Calu3 (cell line): ENCODE data around the gene CCSER1. TPM values are rescaled to one million over a fixed set of nuclear protein-coding genes. Genes with fewer than 3 reads are reported as not detected.
"Not testable (repeated sequence)": the region's sequence is repeated elsewhere in the genome, so short reads cannot be mapped to it uniquely, and the experiment has no call there.

Source experiments
- BruUV-seq: library from RNA; stranded (reverse); fragments of 400-500 nt; replicated peaks from 2 replicates; lab custom pipeline; 2021; lab: Mats Ljungman, UMichigan
- CTCF ChIA-PET: fragments of 300-600 bp; sonication (Branson Sonifier 250); formaldehyde crosslinking; loops from one replicate; lab custom pipeline; 2022; ENCODE audit warnings: antibody characterized with exemption; lab: Charles Lee
- DNase-seq: peaks from one replicate; pipeline ENCODE4 v3.0.0; 2022
- H3K27ac Mint-ChIP-seq: one replicate; pipeline ENCODE4 v1.8.0; 2022; ENCODE audit warnings: mixed read lengths; ENCODE audit not compliant: unreplicated experiment
- H3K27me3 Mint-ChIP-seq: one replicate; pipeline ENCODE4 v1.8.0; 2022; ENCODE audit warnings: mixed read lengths; ENCODE audit not compliant: unreplicated experiment
- H3K36me3 Mint-ChIP-seq: one replicate; pipeline ENCODE4 v1.8.0; 2022; ENCODE audit warnings: mild to moderate bottlenecking, moderate library complexity, mixed read lengths; ENCODE audit not compliant: insufficient read depth, unreplicated experiment
- H3K4me1 Mint-ChIP-seq: one replicate; pipeline ENCODE4 v1.8.0; 2022; ENCODE audit warnings: mild to moderate bottlenecking, low read depth, mixed read lengths; ENCODE audit not compliant: unreplicated experiment
- H3K4me3 Mint-ChIP-seq: one replicate; pipeline ENCODE4 v1.8.0; 2022; ENCODE audit warnings: mild to moderate bottlenecking, low read depth, moderate library complexity, mixed read lengths; ENCODE audit not compliant: unreplicated experiment
- H3K9me3 Mint-ChIP-seq: one replicate; pipeline ENCODE4 v1.8.0; 2022; ENCODE audit warnings: low read depth, mixed read lengths; ENCODE audit not compliant: unreplicated experiment
- CTCF ChIP-seq: fragments of 200-600 bp; IDR thresholded peaks from one replicate; pipeline ENCODE4 v1.8.0; 2022; ENCODE audit warnings: antibody characterized with exemption; ENCODE audit not compliant: unreplicated experiment
- intact Hi-C: fragments of 100-400 bp; cut with micrococcal nuclease; formaldehyde crosslinking; loops from one replicate; pipeline ENCODE4 v1.10.0; 2022; ENCODE audit not compliant: unreplicated experiment
- total RNA-seq: library from RNA; stranded (reverse); gene quantifications from 2 replicates; pipeline ENCODE4 v1.2.3, GENCODE V29; 2022

Gene CCSER1
- total RNA-seq, 1 experiment from 2014 or later = 6.2 TPM

- intact Hi-C loops = no loop called here
- Mint-ChIP-seq H3K4me1 (no peaks in the 10 kb centered on the region), H3K27me3 (no peaks in the 10 kb centered on the region), H3K27ac (no peak overlapping the region), H3K4me3 (no peak overlapping the region), H3K36me3 (no peaks in the 10 kb centered on the region), H3K9me3 (no peaks in the 10 kb centered on the region)
- no peak for DNase-seq
- CTCF ChIA-PET = interaction anchor here (0.6 kb wide), 1 partner anchor 65 kb away, joined by 3 read pairs; no protein-coding TSS in a partner anchor
- no TSS peak for BruUV-seq
- TF ChIP-seq CTCF = no peak
Observed at GRCh38 chr4:90670183-90670582, 543.0 kb downstream of the CCSER1 start.

GRCh38 chr4:90689739-90690138 is 562.5 kb downstream of the CCSER1 start:
- BruUV-seq = no TSS peak
- no peaks in the 10 kb centered on the region for H3K36me3 Mint-ChIP-seq
- no peak for DNase-seq
- intact Hi-C loops = no loop called here
- no peak overlapping the region for H3K4me3 Mint-ChIP-seq
- CTCF ChIA-PET = no interaction called here
- H3K9me3 Mint-ChIP-seq = no peaks in the 10 kb centered on the region
- H3K4me1 Mint-ChIP-seq = no peaks in the 10 kb centered on the region
- no peak for TF ChIP-seq CTCF
- no peak overlapping the region for H3K27ac Mint-ChIP-seq
- no peaks in the 10 kb centered on the region for H3K27me3 Mint-ChIP-seq

GRCh38 chr4:90695411-90695810 is 568.2 kb downstream of the CCSER1 start:
- no peak for TF ChIP-seq CTCF
- H3K4me3 Mint-ChIP-seq = no peak overlapping the region
- no TSS peak for BruUV-seq
- DNase-seq = no peak
- H3K4me1 Mint-ChIP-seq = no peaks in the 10 kb centered on the region
- H3K36me3 Mint-ChIP-seq = no peaks in the 10 kb centered on the region
- H3K27ac Mint-ChIP-seq = no peak overlapping the region
- no peaks in the 10 kb centered on the region for H3K27me3 Mint-ChIP-seq
- CTCF ChIA-PET = interaction anchor here (0.9 kb wide), 1 partner anchor 9 kb away, joined by 3 read pairs; no protein-coding TSS in a partner anchor
- H3K9me3 Mint-ChIP-seq = no peaks in the 10 kb centered on the region
- intact Hi-C loops = no loop called here

- H3K4me1 Mint-ChIP-seq, H3K27me3 Mint-ChIP-seq, intact Hi-C loops, CTCF ChIA-PET, BruUV-seq, H3K27ac Mint-ChIP-seq, H3K4me3 Mint-ChIP-seq, H3K9me3 Mint-ChIP-seq, DNase-seq, H3K36me3 Mint-ChIP-seq: not testable (repeated sequence)
Observed at GRCh38 chr4:90705501-90705900, 578.3 kb downstream of the CCSER1 start.

- no peak overlapping the region for H3K27ac Mint-ChIP-seq
- intact Hi-C loops = no loop called here
- BruUV-seq = no TSS peak
- no peak for DNase-seq
- no peak overlapping the region for H3K4me3 Mint-ChIP-seq
- TF ChIP-seq CTCF = no peak
- no peaks in the 10 kb centered on the region for H3K9me3 Mint-ChIP-seq
- CTCF ChIA-PET = no interaction called here
- H3K4me1 Mint-ChIP-seq = no peaks in the 10 kb centered on the region
- no peaks in the 10 kb centered on the region for H3K27me3 Mint-ChIP-seq
- no peaks in the 10 kb centered on the region for H3K36me3 Mint-ChIP-seq
Observed at GRCh38 chr4:90715242-90715641, 588.0 kb downstream of the CCSER1 start.
